ENCODE results near the gene LETM1.

The LETM1 gene

GRCh38 chr4:1783015-1783414 is 72.9 kb downstream of the LETM1 start:
- DNase-seq (ENCODE audit: low read depth in 2 of 2, low spot score in 1 of 2), result no peak

- no peak for DNase-seq (ENCODE audit: low read depth in 2 of 2, low spot score in 1 of 2)
These were observed 75.5 kb downstream of the LETM1 start for GRCh38 chr4:1780435-1780834.

GRCh38 chr4:1779588-1780382 is 76.2 kb downstream of the LETM1 start:
- no peak for DNase-seq (ENCODE audit: low read depth in 2 of 2, low spot score in 1 of 2)

DNA sequence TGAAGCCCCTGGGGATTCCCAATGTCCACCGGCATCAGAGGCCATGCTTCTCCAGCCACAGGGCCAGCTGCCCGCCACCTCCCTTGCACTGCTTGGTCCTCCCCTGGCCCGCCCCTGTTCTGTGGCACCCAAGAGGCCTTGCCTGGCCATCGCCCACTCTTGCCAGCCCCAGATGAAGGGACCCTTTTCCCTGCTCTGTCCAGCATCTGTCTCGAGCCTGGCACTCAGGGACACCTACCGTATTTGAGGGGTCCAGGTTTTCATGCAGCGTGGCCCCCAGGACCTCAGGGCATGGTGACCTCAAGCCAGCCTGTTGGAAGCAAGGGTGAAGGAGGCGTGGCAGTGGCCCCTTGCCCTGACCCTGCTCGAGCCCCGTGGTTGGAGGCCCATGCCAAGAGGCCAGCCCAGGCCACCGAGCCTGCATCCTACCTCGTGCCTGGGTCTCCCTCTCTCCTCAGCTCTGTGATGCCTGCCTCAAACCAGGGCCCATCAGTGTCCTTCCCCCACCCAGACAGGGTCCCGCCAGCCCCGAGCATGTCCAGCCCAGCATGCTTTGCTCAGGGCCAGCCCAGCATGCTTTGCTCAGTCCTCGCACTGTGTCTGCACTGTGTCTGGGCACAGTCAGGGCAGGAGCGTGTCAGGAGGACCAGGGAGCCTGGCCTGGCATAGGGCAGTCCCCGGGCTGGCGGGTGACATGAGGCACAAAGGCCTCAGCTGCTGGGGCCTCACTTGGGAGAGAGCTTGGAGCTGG is 77.1 kb downstream of the LETM1 start:
- no peak for DNase-seq (ENCODE audit: low read depth in 2 of 2, low spot score in 1 of 2)

DNA sequence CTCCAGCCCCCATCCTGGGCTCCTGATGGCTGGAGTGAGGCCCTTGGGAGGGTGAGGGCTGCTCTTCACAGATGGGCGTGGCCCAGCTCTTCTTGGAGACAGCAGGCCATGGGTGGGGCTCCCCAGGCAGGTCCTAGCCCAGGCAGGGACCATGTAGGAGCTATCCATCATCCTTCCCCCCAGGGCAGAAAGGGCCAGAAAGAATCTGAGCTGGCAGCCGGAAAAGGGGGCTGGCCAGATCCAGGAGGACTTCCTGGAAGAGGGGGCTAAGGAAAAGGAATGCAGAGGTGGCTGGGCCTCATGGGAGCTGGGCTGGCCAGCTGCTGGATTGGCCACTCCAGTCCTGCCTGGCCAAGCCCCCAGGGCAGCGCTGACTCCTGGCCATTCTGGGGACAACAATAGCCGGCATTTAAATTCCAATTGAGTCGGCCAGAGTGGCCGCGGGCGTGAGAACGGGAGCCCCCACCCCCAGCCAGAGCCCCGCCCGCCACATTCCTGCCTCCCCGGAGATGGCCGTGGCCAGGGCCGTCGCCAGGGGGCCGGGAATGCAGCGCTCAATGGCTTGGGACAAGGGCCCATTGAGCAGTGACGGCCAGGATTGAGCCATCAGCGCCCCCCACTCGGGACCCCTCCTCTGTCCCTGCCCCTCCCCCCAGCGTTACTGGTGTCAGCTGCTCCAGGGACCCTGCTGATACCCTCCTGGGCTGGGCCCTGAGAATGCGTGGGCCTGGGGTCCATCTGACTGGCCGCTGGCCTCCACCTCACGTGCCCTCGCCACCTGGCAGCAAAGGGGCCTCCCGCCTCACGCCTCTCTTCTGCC is 77.9 kb downstream of the LETM1 start:
- DNase-seq (ENCODE audit: low read depth in 2 of 2, low spot score in 1 of 2), result no peak

- no peak for DNase-seq (ENCODE audit: low read depth in 2 of 2, low spot score in 1 of 2)
These were observed 79.3 kb downstream of the LETM1 start for GRCh38 chr4:1776521-1777161.

DNA sequence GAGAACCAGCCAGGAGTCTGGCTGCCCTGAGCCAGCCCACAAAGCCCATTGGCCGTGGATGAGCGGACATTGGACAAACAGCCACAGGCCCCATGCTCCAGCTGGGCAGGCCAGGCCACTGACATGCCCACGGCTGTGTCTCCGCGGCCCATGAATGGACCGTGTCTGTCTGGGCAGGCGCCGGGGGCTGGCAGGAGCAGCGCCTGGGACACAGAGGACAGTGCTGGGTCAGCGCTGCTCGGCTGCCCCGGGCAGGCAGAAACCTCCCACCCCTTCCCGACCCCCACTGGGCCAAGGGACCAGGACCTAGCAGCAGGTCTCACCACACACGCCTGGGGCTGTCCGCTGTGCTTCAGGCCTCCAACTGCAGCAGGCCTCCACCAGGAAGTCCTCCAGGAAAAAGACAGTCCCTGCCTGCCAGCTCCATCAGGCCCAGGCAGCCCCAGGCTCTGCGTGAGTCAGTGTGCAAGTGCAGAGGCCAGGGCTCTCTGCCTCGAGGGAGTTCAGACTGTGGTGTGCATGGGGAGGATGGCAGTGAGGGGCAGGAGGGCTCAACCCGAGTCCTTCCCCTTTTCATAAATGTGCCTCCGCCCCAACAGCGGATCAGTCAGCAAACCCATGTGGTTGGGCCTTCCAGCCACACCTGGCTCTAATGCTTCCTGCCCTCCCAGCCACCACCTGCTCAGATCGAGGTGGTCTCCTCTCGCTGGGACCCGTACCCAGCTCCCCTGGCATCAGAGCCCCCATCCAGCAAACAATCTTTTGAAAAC is 80.0 kb downstream of the LETM1 start:
- no peak for DNase-seq (ENCODE audit: low read depth in 2 of 2, low spot score in 1 of 2)

GRCh38 chr4:1773754-1774153 is 82.2 kb downstream of the LETM1 start:
- no peak for DNase-seq (ENCODE audit: low read depth in 2 of 2, low spot score in 1 of 2)

GRCh38 chr4:1772853-1773538 is 83.0 kb downstream of the LETM1 start:
- no peak for DNase-seq (ENCODE audit: low read depth in 2 of 2, low spot score in 1 of 2)

GRCh38 chr4:1771555-1772305 is 84.2 kb downstream of the LETM1 start:
- no peak for DNase-seq (ENCODE audit: low read depth in 2 of 2, low spot score in 1 of 2)

DNA sequence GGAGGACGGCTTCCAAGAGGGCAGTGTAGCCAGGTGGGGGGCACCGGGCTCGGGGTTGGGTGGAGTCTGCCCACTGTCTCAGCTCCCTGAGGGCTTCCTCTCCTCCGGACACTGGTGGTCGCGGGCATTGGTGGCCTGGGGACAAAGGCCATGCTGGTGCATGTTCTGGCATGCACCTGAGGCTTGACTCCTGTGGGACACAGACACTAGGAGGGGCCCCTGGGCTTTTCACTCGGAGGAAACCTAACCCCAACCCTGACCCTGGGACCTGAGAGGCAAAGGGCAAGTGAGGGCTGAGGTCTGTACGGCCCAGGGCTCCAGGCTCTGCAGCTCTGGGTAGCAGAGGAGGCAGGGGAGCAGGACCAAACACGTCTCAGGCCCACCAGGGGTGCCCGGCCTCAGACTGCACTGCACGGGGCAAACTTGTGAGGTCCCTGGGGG is 85.1 kb downstream of the LETM1 start:
- DNase-seq (ENCODE audit: low read depth in 2 of 2, low spot score in 1 of 2), result no peak

- no peak for DNase-seq (ENCODE audit: low read depth in 2 of 2, low spot score in 1 of 2)
These were observed 85.7 kb downstream of the LETM1 start for GRCh38 chr4:1770245-1770644.

DNA sequence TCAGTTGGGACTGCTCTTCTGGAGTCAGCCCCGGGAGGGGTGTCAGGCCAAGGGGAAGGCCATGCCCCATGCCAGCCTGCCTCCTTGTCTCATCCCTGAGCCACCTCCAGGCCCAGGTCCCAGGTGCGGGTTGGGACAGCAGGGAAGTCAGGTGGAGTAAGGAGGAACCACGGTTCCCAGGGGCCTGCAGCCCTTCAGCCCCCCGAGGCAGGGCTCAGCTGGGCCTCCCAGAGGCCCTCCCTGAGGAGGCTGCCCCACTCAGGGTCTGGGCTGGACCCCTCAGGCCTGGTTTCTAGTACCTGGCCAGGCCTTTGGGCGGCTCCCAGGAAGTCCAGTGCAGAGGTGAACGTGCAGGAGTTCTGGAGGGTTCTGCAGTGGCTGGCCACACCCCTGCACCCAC is 86.3 kb downstream of the LETM1 start:
- no peak for DNase-seq (ENCODE audit: low read depth in 2 of 2, low spot score in 1 of 2)

GRCh38 chr4:1768367-1769034 is 87.5 kb downstream of the LETM1 start:
- DNase-seq (ENCODE audit: low read depth in 2 of 2, low spot score in 1 of 2), result no peak

DNA sequence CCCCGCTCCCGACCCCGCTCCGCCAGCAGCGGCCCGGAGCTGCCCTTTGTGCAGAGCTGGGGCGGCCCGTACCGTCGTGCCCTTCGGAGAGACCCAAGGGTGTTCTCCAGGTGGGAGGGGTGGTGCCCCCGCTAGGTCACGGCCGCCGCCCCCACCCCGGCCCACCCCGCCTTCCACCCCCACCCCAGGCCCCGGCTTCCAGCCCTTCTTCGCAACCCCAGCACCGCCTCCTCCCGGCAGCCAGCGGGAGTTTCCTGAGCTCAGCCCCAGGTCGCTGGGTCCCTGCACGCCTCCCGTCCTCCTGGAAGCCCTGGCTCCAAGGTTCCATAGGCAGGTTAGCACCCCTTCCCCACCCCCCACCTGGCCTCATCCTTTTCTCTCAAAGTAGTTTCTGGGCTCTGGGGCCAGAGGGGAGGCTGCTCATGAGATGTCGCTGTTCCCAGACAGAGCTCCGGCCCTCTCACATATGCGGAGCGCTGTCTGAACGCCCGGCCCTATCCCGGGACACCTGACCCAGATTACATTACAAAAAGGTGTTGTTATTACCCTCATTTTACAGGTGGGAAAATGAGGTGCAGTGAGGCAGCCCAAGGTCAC is 88.1 kb downstream of the LETM1 start:
- DNase-seq (ENCODE audit: low read depth in 2 of 2, low spot score in 1 of 2), result no peak

- DNase-seq (ENCODE audit: low read depth in 2 of 2, low spot score in 1 of 2), result no peak
These were observed 88.7 kb downstream of the LETM1 start for GRCh38 chr4:1767061-1767769.

All from stimulated activated CD8-positive, alpha-beta memory T cell treated with anti-CD3 and anti-CD28 coated beads, Interleukin-4, amount 100 ng/mL, for 4 hours (primary cell).